ENCODE data around the gene B4GALT4. TPM values are rescaled to one million over a fixed set of nuclear protein-coding genes. Genes with fewer than 3 reads are reported as not detected.

Gene B4GALT4
- total and polyA plus RNA-seq, 4 experiments from 2014 or later: 5.9 to 18.1 (median 12.2) TPM

DNA sequence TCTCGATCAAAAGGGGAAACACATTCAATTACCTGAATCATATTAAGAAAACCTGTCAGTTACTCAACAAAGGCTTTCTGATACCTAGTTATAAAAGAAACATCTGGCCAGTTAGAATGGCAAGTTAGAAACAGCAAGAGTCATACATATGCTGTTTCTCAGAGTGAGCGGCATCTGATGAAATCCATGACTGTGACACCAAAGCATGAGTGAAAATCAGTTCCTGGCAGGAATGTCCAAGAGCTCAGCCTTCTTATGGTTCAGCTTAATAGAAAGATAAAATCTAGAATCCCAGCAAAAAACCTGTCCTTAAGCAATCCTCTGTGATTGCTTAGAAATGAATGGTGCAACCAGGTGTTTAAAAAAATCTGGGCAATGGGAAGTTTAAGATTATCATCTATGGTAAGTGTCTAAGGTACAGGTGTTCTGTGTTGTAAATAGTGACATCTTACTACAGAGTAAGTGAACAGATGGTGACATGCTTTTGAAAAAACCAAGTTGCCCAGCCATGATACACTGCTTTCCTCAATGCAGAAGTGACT is 18.8 kb downstream of the B4GALT4 start:
- H3K4me3 ChIP-seq (ENCODE audit: low read length in 2 of 2): no peak overlapping the region
- peak overlapping the region in 3 of 7 donors; percentile 16 to 84 (median 65) for H3K27ac Mint-ChIP-seq
- no peak for DNase-seq
- H3K27me3 ChIP-seq (ENCODE audit: insufficient read depth, low read length): no peaks in the 10 kb centered on the region
- CTCF ChIA-PET (ENCODE audit: partially characterized antibody): interaction anchor here (4.0 kb wide), 1 partner anchor 19 kb away, joined by 21 read pairs; the partner anchor contains the start of gene B4GALT4
- peaks cover 61 to 71% of the 10 kb centered on the region in 2 donors for H3K36me3 Mint-ChIP-seq
- no peak overlapping the region for H3K27ac ChIP-seq (ENCODE audit: low read depth, low read length)
- POLR2A ChIA-PET (ENCODE audit: partially characterized antibody): interaction anchor here (1.0 kb wide), 1 partner anchor 19 kb away, joined by 3 read pairs; the partner anchor contains the start of gene B4GALT4
- H3K4me3 Mint-ChIP-seq: no peak overlapping the region
- peaks cover 32% of the 10 kb centered on the region for H3K36me3 ChIP-seq (ENCODE audit: insufficient read depth, low read length)
- H3K4me1 Mint-ChIP-seq: peaks cover 20 to 45% (median 26%) of the 10 kb centered on the region in 4 donors
- no peaks in the 10 kb centered on the region for H3K27me3 Mint-ChIP-seq
- no peaks in the 10 kb centered on the region for H3K9me3 ChIP-seq (ENCODE audit: control insufficient read depth in 1 of 2, low read length in 2 of 2)
- no peaks in the 10 kb centered on the region for H3K9me3 Mint-ChIP-seq
- peaks cover 19% of the 10 kb centered on the region for H3K4me1 ChIP-seq (ENCODE audit: insufficient read depth, low read length)
- intact Hi-C loops (cut with micrococcal nuclease): no loop called here

DNA sequence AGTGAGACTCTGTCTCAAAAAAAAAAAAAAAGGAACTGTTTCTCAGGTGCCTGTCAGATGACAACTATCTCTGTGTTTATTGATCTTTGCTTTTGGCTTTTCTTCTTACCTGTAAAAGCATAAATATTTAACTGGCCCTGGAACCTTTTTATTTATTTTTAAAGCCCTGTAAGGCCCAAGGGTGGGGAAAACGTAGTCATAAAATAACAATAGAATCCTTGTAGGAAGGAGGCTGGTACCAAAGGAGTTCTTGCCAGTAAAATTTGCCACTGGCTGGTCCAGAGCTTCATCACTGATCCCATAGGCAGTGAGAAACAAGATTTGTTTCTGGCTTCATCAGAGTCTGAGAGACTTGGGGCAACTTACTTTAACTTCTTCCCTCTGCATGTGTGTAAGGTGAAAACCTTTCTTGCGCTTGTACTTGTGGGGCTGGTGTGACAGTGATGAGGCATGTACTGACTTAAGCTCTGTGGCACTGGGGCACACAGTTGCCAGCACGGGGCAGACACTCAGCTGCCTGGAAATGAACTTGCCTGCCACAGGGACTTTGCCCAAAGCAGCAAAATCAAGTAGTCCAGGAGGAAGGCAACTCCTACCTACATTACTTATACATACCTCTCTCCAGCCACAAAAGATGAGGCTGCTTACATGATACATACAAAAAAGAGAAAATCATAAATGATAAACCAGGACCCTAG is 19.6 kb downstream of the B4GALT4 start:
- Histone ChIP-seq H3K9me3 (ENCODE audit: control insufficient read depth in 1 of 2, low read length in 2 of 2) (no peaks in the 10 kb centered on the region), H3K27me3 (ENCODE audit: insufficient read depth, low read length) (no peaks in the 10 kb centered on the region), H3K4me3 (ENCODE audit: low read length in 2 of 2) (no peak overlapping the region), H3K4me1 (ENCODE audit: insufficient read depth, low read length) (peaks cover 19% of the 10 kb centered on the region), H3K36me3 (ENCODE audit: insufficient read depth, low read length) (peaks cover 30% of the 10 kb centered on the region), H3K27ac (ENCODE audit: low read depth, low read length) (no peak overlapping the region)
- intact Hi-C loops (cut with micrococcal nuclease): no loop called here
- CTCF ChIA-PET (ENCODE audit: partially characterized antibody): interaction anchor here (2.3 to 4.0 kb wide), 2 partner anchors 20 kb away, joined by 17 to 21 read pairs; partner anchors contain the start of gene B4GALT4
- POLR2A ChIA-PET (ENCODE audit: partially characterized antibody): interaction anchor here (0.7 to 1.0 kb wide), 2 partner anchors 20 to 188 kb away, joined by 3 read pairs; partner anchors contain the start of gene B4GALT4
- H3K36me3 Mint-ChIP-seq: peaks cover 57 to 68% of the 10 kb centered on the region in 2 donors
- H3K4me1 Mint-ChIP-seq: peaks cover 18 to 38% (median 23%) of the 10 kb centered on the region in 4 donors
- no peak for DNase-seq
- H3K27ac Mint-ChIP-seq: peak overlapping the region in 6 of 7 donors; percentile 9 to 71 (median 60)
- H3K9me3 Mint-ChIP-seq: no peaks in the 10 kb centered on the region
- H3K4me3 Mint-ChIP-seq: no peak overlapping the region
- H3K27me3 Mint-ChIP-seq: no peaks in the 10 kb centered on the region

DNA sequence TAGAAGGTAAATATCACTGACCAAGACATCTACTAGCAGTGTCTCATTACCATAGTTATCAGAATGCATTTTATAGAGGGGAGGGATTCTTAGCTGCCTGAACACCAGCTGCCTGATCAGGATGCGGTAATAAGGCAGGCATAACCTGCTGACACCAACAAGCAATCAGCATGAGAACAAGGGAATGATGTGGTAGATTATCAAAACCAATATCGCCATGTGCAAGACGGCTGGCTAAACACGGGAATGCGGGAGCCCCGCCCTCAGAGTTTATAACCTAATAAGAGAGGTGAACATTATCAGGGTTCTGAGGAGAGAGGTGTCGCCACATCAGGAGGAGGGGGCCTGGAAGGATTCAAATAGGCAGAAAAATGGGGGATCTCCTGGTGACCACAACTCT is 20.5 kb downstream of the B4GALT4 start:
- H3K27me3 ChIP-seq (ENCODE audit: insufficient read depth, low read length): no peaks in the 10 kb centered on the region
- H3K4me3 ChIP-seq (ENCODE audit: low read length in 2 of 2): no peak overlapping the region
- peaks cover 19% of the 10 kb centered on the region for H3K4me1 ChIP-seq (ENCODE audit: insufficient read depth, low read length)
- Mint-ChIP-seq H3K4me3 (no peak overlapping the region), H3K27ac (peak overlapping the region in 5 of 7 donors; percentile 26 to 87 (median 73)), H3K4me1 (peaks cover 17 to 36% (median 22%) of the 10 kb centered on the region in 4 donors), H3K36me3 (peaks cover 64 to 75% of the 10 kb centered on the region in 2 donors), H3K27me3 (no peaks in the 10 kb centered on the region), H3K9me3 (no peaks in the 10 kb centered on the region)
- ChIA-PET POLR2A (ENCODE audit: partially characterized antibody) (interaction anchor here (0.7 to 1.9 kb wide), 2 partner anchors 21 to 187 kb away, joined by 3 to 8 read pairs; partner anchors contain the start of gene B4GALT4), CTCF (ENCODE audit: partially characterized antibody) (interaction anchor here (1.2 to 2.3 kb wide), 2 partner anchors 21 to 244 kb away, joined by 5 to 17 read pairs; partner anchors contain the start of genes B4GALT4 and TMEM39A)
- no peak overlapping the region for H3K27ac ChIP-seq (ENCODE audit: low read depth, low read length)
- H3K9me3 ChIP-seq (ENCODE audit: control insufficient read depth in 1 of 2, low read length in 2 of 2): no peaks in the 10 kb centered on the region
- no peak for DNase-seq
- intact Hi-C loops (cut with micrococcal nuclease): no loop called here
- peaks cover 39% of the 10 kb centered on the region for H3K36me3 ChIP-seq (ENCODE audit: insufficient read depth, low read length)

DNA sequence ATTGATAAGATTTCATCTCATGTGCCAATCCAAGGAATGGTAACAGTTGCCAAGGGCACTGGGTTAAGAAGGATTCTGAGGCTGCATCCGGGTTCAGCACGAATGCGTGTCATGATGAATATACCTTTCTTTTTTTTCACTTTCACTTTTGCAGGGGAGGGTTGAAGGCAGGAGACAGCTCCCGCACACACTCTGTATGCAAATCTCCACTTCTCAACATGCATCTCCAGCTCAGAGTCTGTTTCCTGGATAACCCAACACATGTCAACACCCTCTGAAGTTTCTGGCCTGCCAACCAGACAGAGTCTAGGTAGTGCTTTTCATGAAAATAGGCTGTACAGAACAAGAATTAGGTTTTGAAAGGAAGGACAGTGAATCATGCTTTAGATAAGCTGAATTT is 21.6 kb downstream of the B4GALT4 start:
- peak; percentile 33 to 67 (median 53) for DNase-seq
- intact Hi-C loops (cut with micrococcal nuclease): loop anchor here (2.0 kb wide), 1 partner anchor 22 kb away; the partner anchor contains the start of gene B4GALT4
- H3K4me1 ChIP-seq (ENCODE audit: insufficient read depth, low read length): peaks cover 19% of the 10 kb centered on the region
- Mint-ChIP-seq H3K4me3 (peak overlapping the region in 7 of 8 donors; percentile 46 to 71 (median 65)), H3K27me3 (no peaks in the 10 kb centered on the region), H3K27ac (peak overlapping the region; percentile 66 to 96 (median 91)), H3K9me3 (no peaks in the 10 kb centered on the region), H3K36me3 (peaks cover 68 to 79% of the 10 kb centered on the region in 2 donors), H3K4me1 (peaks cover 17 to 36% (median 21%) of the 10 kb centered on the region in 4 donors)
- no peaks in the 10 kb centered on the region for H3K27me3 ChIP-seq (ENCODE audit: insufficient read depth, low read length)
- peaks cover 36% of the 10 kb centered on the region for H3K36me3 ChIP-seq (ENCODE audit: insufficient read depth, low read length)
- no peaks in the 10 kb centered on the region for H3K9me3 ChIP-seq (ENCODE audit: control insufficient read depth in 1 of 2, low read length in 2 of 2)
- ChIA-PET POLR2A (ENCODE audit: partially characterized antibody) (interaction anchor here (1.3 to 1.9 kb wide), 2 partner anchors 22 to 245 kb away, joined by 3 to 8 read pairs; partner anchors contain the start of genes B4GALT4 and TMEM39A), CTCF (ENCODE audit: partially characterized antibody) (interaction anchor here (1.2 to 2.3 kb wide), 3 partner anchors 9 to 245 kb away, joined by 3 to 17 read pairs (median 5); partner anchors contain the start of genes B4GALT4 and TMEM39A)
- no peak overlapping the region for H3K27ac ChIP-seq (ENCODE audit: low read depth, low read length)
- H3K4me3 ChIP-seq (ENCODE audit: low read length in 2 of 2): no peak overlapping the region

DNA sequence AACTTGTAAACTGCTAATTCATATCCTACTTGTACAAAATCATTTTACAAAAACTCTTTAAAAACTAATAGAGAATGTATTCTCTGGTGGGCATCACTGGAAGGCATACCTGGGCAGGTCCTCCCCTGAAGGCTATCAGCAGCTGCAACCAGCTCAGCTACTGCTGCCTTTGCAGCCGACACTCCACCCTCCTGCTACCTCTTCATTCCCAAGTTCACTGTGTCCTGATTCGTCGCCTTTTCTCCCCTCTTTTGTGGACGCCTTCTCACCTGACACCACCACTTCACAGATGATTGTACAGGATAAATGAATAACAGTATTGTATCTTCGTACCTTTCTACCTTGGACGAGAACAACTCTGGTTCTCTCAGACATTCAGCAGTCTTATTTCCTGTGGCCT is 28.9 kb downstream of the B4GALT4 start:
- intact Hi-C loops (cut with micrococcal nuclease): no loop called here
- Histone ChIP-seq H3K4me3 (ENCODE audit: low read length in 2 of 2) (no peak overlapping the region), H3K4me1 (ENCODE audit: insufficient read depth, low read length) (peaks cover 10% of the 10 kb centered on the region), H3K27ac (ENCODE audit: low read depth, low read length) (no peak overlapping the region), H3K36me3 (ENCODE audit: insufficient read depth, low read length) (peaks cover 15% of the 10 kb centered on the region), H3K27me3 (ENCODE audit: insufficient read depth, low read length) (no peaks in the 10 kb centered on the region), H3K9me3 (ENCODE audit: control insufficient read depth in 1 of 2, low read length in 2 of 2) (no peaks in the 10 kb centered on the region)
- Mint-ChIP-seq H3K36me3 (peaks cover 67 to 71% of the 10 kb centered on the region in 2 donors), H3K9me3 (no peaks in the 10 kb centered on the region), H3K4me1 (peaks cover 13 to 17% (median 16%) of the 10 kb centered on the region in 4 donors), H3K4me3 (no peak overlapping the region), H3K27me3 (no peaks in the 10 kb centered on the region), H3K27ac (no peak overlapping the region)
- DNase-seq: no peak
- ChIA-PET POLR2A (ENCODE audit: partially characterized antibody) (interaction anchor here (1.0 kb wide), 1 partner anchor 85 kb away, joined by 3 read pairs; no protein-coding TSS in a partner anchor), CTCF (ENCODE audit: partially characterized antibody) (no interaction called here)

DNA sequence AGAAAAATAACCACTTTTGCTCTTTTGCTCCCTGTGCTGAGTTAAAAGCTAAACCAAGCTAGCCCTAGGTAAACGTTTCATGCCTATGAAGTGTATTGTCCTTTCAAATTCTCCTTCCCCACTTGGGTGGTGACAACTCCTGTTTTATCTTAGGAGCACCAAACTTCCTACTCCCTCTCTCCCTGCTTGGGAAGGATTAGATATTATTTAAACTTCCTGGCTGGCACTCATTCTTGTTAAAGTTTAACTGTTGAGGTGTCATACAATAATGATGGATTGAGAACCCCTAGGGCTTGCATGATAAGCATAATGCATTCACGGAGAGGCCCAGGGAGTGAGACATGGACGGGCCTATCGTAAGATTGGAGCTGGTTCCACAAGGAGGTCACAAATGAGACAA is 29.5 kb downstream of the B4GALT4 start:
- peaks cover 15% of the 10 kb centered on the region for H3K36me3 ChIP-seq (ENCODE audit: insufficient read depth, low read length)
- peak overlapping the region in 1 of 7 donors; percentile 62 for H3K27ac Mint-ChIP-seq
- peaks cover 13 to 22% (median 18%) of the 10 kb centered on the region in 4 donors for H3K4me1 Mint-ChIP-seq
- no peaks in the 10 kb centered on the region for H3K9me3 ChIP-seq (ENCODE audit: control insufficient read depth in 1 of 2, low read length in 2 of 2)
- no peak overlapping the region for H3K4me3 ChIP-seq (ENCODE audit: low read length in 2 of 2)
- H3K27ac ChIP-seq (ENCODE audit: low read depth, low read length): no peak overlapping the region
- no peaks in the 10 kb centered on the region for H3K27me3 Mint-ChIP-seq
- no peaks in the 10 kb centered on the region for H3K9me3 Mint-ChIP-seq
- H3K27me3 ChIP-seq (ENCODE audit: insufficient read depth, low read length): no peaks in the 10 kb centered on the region
- peaks cover 66 to 69% of the 10 kb centered on the region in 2 donors for H3K36me3 Mint-ChIP-seq
- ChIA-PET POLR2A (ENCODE audit: partially characterized antibody) (no interaction called here), CTCF (ENCODE audit: partially characterized antibody) (interaction anchor here (0.6 to 1.5 kb wide), 3 partner anchors 8 to 307 kb away, joined by 3 read pairs; partner anchors contain the start of gene B4GALT4)
- H3K4me1 ChIP-seq (ENCODE audit: insufficient read depth, low read length): peaks cover 16% of the 10 kb centered on the region
- no peak overlapping the region for H3K4me3 Mint-ChIP-seq
- DNase-seq: no peak
- intact Hi-C loops (cut with micrococcal nuclease): no loop called here

DNA sequence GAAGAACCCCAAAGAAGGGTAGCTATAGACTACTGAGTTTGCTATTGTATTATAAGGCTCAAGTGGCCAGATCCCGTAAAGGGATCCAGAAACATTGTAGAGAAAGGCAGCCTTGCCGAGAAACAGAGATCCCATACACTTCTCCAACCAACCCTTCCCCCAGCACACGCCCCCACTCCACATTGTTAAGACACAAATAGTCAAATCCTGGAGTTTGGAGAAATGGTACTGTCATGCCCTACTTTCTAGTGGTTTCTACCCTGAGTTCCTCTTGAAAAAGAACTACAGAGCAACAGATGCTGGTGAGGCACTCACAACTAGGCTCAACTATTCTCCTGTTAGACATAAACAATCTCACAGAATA is 33.2 kb downstream of the B4GALT4 start:
- peaks cover 35 to 41% of the 10 kb centered on the region in 2 donors for H3K36me3 Mint-ChIP-seq
- Histone ChIP-seq H3K27me3 (ENCODE audit: insufficient read depth, low read length) (no peaks in the 10 kb centered on the region), H3K4me1 (ENCODE audit: insufficient read depth, low read length) (peaks cover 26% of the 10 kb centered on the region), H3K9me3 (ENCODE audit: control insufficient read depth in 1 of 2, low read length in 2 of 2) (no peaks in the 10 kb centered on the region), H3K27ac (ENCODE audit: low read depth, low read length) (no peak overlapping the region), H3K36me3 (ENCODE audit: insufficient read depth, low read length) (peaks cover 7% of the 10 kb centered on the region), H3K4me3 (ENCODE audit: low read length in 2 of 2) (no peak overlapping the region)
- POLR2A ChIA-PET (ENCODE audit: partially characterized antibody): no interaction called here
- peaks cover 15 to 38% (median 22%) of the 10 kb centered on the region in 4 donors for H3K4me1 Mint-ChIP-seq
- H3K27me3 Mint-ChIP-seq: no peaks in the 10 kb centered on the region
- peaks cover 0 to 3% (median 0%) of the 10 kb centered on the region in 8 donors for H3K9me3 Mint-ChIP-seq
- DNase-seq: no peak
- CTCF ChIA-PET (ENCODE audit: partially characterized antibody): no interaction called here
- intact Hi-C loops (cut with micrococcal nuclease): no loop called here
- peak overlapping the region in 3 of 8 donors; percentile 1 to 50 (median 26) for H3K4me3 Mint-ChIP-seq
- peak overlapping the region; percentile 3 to 74 (median 25) for H3K27ac Mint-ChIP-seq

Data from CD4-positive, alpha-beta memory T cell (primary cell).